Smooth muscle cell (in vitro differentiated cells): ENCODE data around the gene BAK1. TPM values are rescaled to one million over a fixed set of nuclear protein-coding genes. Genes with fewer than 3 reads are reported as not detected.
A peak's percentile ranks its signal among the peaks of the same experiment; 100 is the strongest.

Experiments
- DNase-seq: peaks from one replicate; lab custom pipeline; 2025; ENCODE audit not compliant: unreplicated experiment; lab: John Stamatoyannopoulos, UW
- H2AFZ ChIP-seq: fragments of 200-600 bp; sonication (generic); 2 replicates; pipeline ENCODE4 v1.6.0; 2016; ENCODE audit warnings: antibody characterized with exemption, low read depth, mild to moderate bottlenecking
- H3F3A ChIP-seq: fragments of 200-600 bp; sonication (generic); 2 replicates; pipeline ENCODE4 v1.6.0; 2017; ENCODE audit warnings: antibody characterized with exemption, low read depth
- H3K27ac ChIP-seq: fragments of 200-600 bp; sonication (generic); 2 replicates; pipeline ENCODE4 v1.5.1; 2016; ENCODE audit warnings: low read depth, mild to moderate bottlenecking
- H3K27me3 ChIP-seq: fragments of 200-600 bp; sonication (generic); 2 replicates; pipeline ENCODE4 v1.6.1; 2016; ENCODE audit warnings: low read depth, mild to moderate bottlenecking
- H3K36me3 ChIP-seq: fragments of 200-600 bp; sonication (generic); 2 replicates; pipeline ENCODE4 v1.5.1; 2016; ENCODE audit warnings: low read depth
- H3K4me1 ChIP-seq: fragments of 200-600 bp; sonication (generic); 2 replicates; pipeline ENCODE4 v1.5.1; 2016; ENCODE audit warnings: low read depth
- H3K4me2 ChIP-seq: fragments of 200-600 bp; sonication (generic); 2 replicates; pipeline ENCODE4 v1.6.0; 2016; ENCODE audit warnings: mild to moderate bottlenecking
- H3K4me3 ChIP-seq: fragments of 200-600 bp; sonication (generic); 2 replicates; pipeline ENCODE4 v1.5.1; 2016; ENCODE audit warnings: mild to moderate bottlenecking
- H3K79me2 ChIP-seq: fragments of 200-600 bp; sonication (generic); 2 replicates; pipeline ENCODE4 v1.6.0; 2016; ENCODE audit warnings: low read depth, mild to moderate bottlenecking
- H3K9ac ChIP-seq: fragments of 200-600 bp; sonication (generic); 2 replicates; pipeline ENCODE4 v1.6.0; 2016; ENCODE audit warnings: low read depth
- H3K9me3 ChIP-seq: fragments of 200-600 bp; sonication (generic); replicated peaks from 2 replicates; pipeline ENCODE4 v1.5.1; 2016; ENCODE audit warnings: low read depth
- H4K20me1 ChIP-seq: fragments of 200-600 bp; sonication (generic); 2 replicates; pipeline ENCODE4 v1.6.0; 2016; ENCODE audit warnings: low read depth
- CTCF ChIP-seq: fragments of 200-600 bp; sonication (generic); IDR thresholded peaks from 2 replicates; pipeline ENCODE4 v1.5.1; 2017; ENCODE audit warnings: borderline replicate concordance, mild to moderate bottlenecking, antibody characterized with exemption; ENCODE audit not compliant: insufficient read depth, poor library complexity, severe bottlenecking
- WGBS: methylation state at CpG from one replicate; pipeline ENCODE4 v1.1.7; 2016; ENCODE audit warnings: low lambda C conversion rate; 5-methylcytosine and 5-hydroxymethylcytosine counted together
- polyA plus RNA-seq: library from polyadenylated mRNA; unstranded; fragments of >200 nt; fragmentation: Nextera tagmentation; extraction: Ambion mirVana; gene quantifications from 2 replicates; pipeline ENCODE4 v1.2.1, GENCODE V29; 2016
- total RNA-seq: library from RNA; depleted of rRNA; stranded (reverse); fragments of >200 nt; gene quantifications from 2 replicates; pipeline ENCODE4 v1.2.3, GENCODE V29; 2014

BAK1 gene
- total and polyA plus RNA-seq, 2 experiments from 2014 or later, result 23.6 to 50.4 TPM

- Histone ChIP-seq H3K27ac (no peak overlapping the region), H3K4me3 (no peak overlapping the region), H4K20me1 (no peaks in the 10 kb centered on the region), H3K79me2 (peaks cover 19% of the 10 kb centered on the region), H2AFZ (no peak overlapping the region), H3F3A (no peaks in the 10 kb centered on the region), H3K4me1 (peaks cover 14% of the 10 kb centered on the region), H3K9ac (no peak overlapping the region), H3K9me3 (no peaks in the 10 kb centered on the region), H3K4me2 (no peak overlapping the region), H3K36me3 (no peaks in the 10 kb centered on the region), H3K27me3 (no peaks in the 10 kb centered on the region)
- TF ChIP-seq CTCF, result peak; percentile 22
- DNase-seq, result no peak
- WGBS, result 81% methylated on average over 8 of the region's 8 CpGs
Observed at GRCh38 chr6:33583591-33584155, 3.6 kb upstream of the BAK1 start.

GRCh38 chr6:33581186-33581585 is 1.1 kb upstream of the BAK1 start:
- no peak for TF ChIP-seq CTCF
- H3K79me2 ChIP-seq, result peaks cover 30% of the 10 kb centered on the region
- H4K20me1 ChIP-seq, result no peaks in the 10 kb centered on the region
- no peaks in the 10 kb centered on the region for H3F3A ChIP-seq
- H3K9me3 ChIP-seq, result no peaks in the 10 kb centered on the region
- H3K4me1 ChIP-seq, result peaks cover 15% of the 10 kb centered on the region
- 97% methylated on average over 5 of the region's 5 CpGs for WGBS
- no peak overlapping the region for H3K4me2 ChIP-seq
- no peaks in the 10 kb centered on the region for H3K27me3 ChIP-seq
- no peaks in the 10 kb centered on the region for H3K36me3 ChIP-seq
- no peak overlapping the region for H3K9ac ChIP-seq
- H3K27ac ChIP-seq, result no peak overlapping the region
- no peak overlapping the region for H3K4me3 ChIP-seq
- no peak overlapping the region for H2AFZ ChIP-seq
- no peak for DNase-seq

- no peak overlapping the region for H2AFZ ChIP-seq
- 96% methylated on average over 9 of the region's 9 CpGs for WGBS
- H3K79me2 ChIP-seq, result peaks cover 30% of the 10 kb centered on the region
- H3K27ac ChIP-seq, result no peak overlapping the region
- TF ChIP-seq CTCF, result no peak
- H3K9me3 ChIP-seq, result no peaks in the 10 kb centered on the region
- DNase-seq, result no peak
- H3K4me1 ChIP-seq, result peaks cover 15% of the 10 kb centered on the region
- H3K36me3 ChIP-seq, result no peaks in the 10 kb centered on the region
- H4K20me1 ChIP-seq, result no peaks in the 10 kb centered on the region
- peak overlapping the region; percentile 95 for H3K4me2 ChIP-seq
- no peaks in the 10 kb centered on the region for H3F3A ChIP-seq
- H3K4me3 ChIP-seq, result peak overlapping the region; percentile 81
- no peaks in the 10 kb centered on the region for H3K27me3 ChIP-seq
- H3K9ac ChIP-seq, result no peak overlapping the region
Observed at GRCh38 chr6:33578588-33579011, 1.5 kb downstream of the BAK1 start.

- no peak for DNase-seq
- over 99% methylated on average over 7 of the region's 7 CpGs for WGBS
- Histone ChIP-seq H3K4me1 (peaks cover 15% of the 10 kb centered on the region), H3F3A (no peaks in the 10 kb centered on the region), H3K36me3 (no peaks in the 10 kb centered on the region), H3K27me3 (no peaks in the 10 kb centered on the region), H3K4me2 (peak overlapping the region; percentile 95), H3K9ac (no peak overlapping the region), H4K20me1 (no peaks in the 10 kb centered on the region), H3K9me3 (no peaks in the 10 kb centered on the region), H3K79me2 (peaks cover 30% of the 10 kb centered on the region), H2AFZ (no peak overlapping the region), H3K27ac (no peak overlapping the region), H3K4me3 (no peak overlapping the region)
- TF ChIP-seq CTCF, result no peak
Observed at GRCh38 chr6:33578164-33578563, 1.9 kb downstream of the BAK1 start.
